K562 (cell line): Measurements from ENCODE around the gene UTP25.

Source experiments
- ADNP ChIP-seq: fragments of 200-800 bp; sonication (Bioruptor generic); IDR thresholded peaks from 2 replicates; pipeline ENCODE4 v1.6.1; 2016; ENCODE audit warnings: missing genetic modification characterization, missing compliant biosample characterization
- CHD1 ChIP-seq: fragments of 200-600 bp; sonication (generic); IDR thresholded peaks from one replicate; pipeline ENCODE4 v1.6.1; 2012; ENCODE audit warnings: mild to moderate bottlenecking, moderate library complexity, low read length, inconsistent platforms
- FOXK2 ChIP-seq, 2 experiments: fragments of 450-650 bp; IDR thresholded peaks in 1 of 2; conservative IDR thresholded peaks in 1 of 2; 2 replicates each; pipeline ENCODE4 v1.6.1; 2016; ENCODE audit warnings: low read depth in 2 of 2, mild to moderate bottlenecking in 1 of 2
- FOXM1 ChIP-seq, 2 experiments: fragments of 450-650 bp in 1 of 2; sonication (generic) in 1 of 2; formaldehyde crosslinking in 1 of 2; IDR thresholded peaks; 2 replicates each; pipeline versions ENCODE4 v1.6.1 to v1.9.0; 2017 to 2022; ENCODE audit warnings: low read depth in 2 of 2, mild to moderate bottlenecking in 2 of 2, missing genetic modification reagents in 1 of 2, moderate library complexity in 1 of 2
- RFX5 ChIP-seq: IDR thresholded peaks from 2 replicates; pipeline ENCODE4 v1.6.1; 2011; ENCODE audit warnings: low read depth, mild to moderate bottlenecking, improper control_type of control experiment, low read length
- SP1 ChIP-seq: sonication (generic); formaldehyde crosslinking; IDR thresholded peaks from 2 replicates; pipeline ENCODE4 v1.8.1; 2022; ENCODE audit warnings: mild to moderate bottlenecking, missing genetic modification reagents
- TCF15 ChIP-seq: fragments of 250-450 bp; sonication (Bioruptor Pico); IDR thresholded peaks from 2 replicates; pipeline ENCODE4 v1.8.0; 2022; ENCODE audit warnings: moderate library complexity, mild to moderate bottlenecking, inconsistent platforms
- ZFP1 ChIP-seq: fragments of 450-650 bp; formaldehyde crosslinking; IDR thresholded peaks from 2 replicates; pipeline ENCODE4 v1.4.0; 2020; ENCODE audit warnings: mild to moderate bottlenecking, mixed read lengths
- ZNF318 ChIP-seq, 2 experiments: fragments of 450-650 bp; IDR thresholded peaks; 2 replicates each; pipeline ENCODE4 v1.6.1; 2016; ENCODE audit warnings: mild to moderate bottlenecking in 2 of 2, borderline replicate concordance in 1 of 2, low read depth in 1 of 2, moderate library complexity in 1 of 2
- TF ChIP-seq, protein P1 (sequence below), 3 experiments: IDR thresholded peaks in 2 of 3; conservative IDR thresholded peaks in 1 of 3; 2 replicates each; pipeline ENCODE4 v1.5.1; 2011 to 2012; ENCODE audit warnings: low read length in 3 of 3, mild to moderate bottlenecking in 3 of 3, control low read depth in 2 of 3, improper control_type of control experiment in 1 of 3, inconsistent platforms in 1 of 3, low read depth in 1 of 3, mixed read lengths in 1 of 3, moderate library complexity in 1 of 3; ENCODE audit not compliant: insufficient read depth in 2 of 3

GRCh38 chr1:209860293-209860881, 32.6 kb downstream of the UTP25 start:
- TF ChIP-seq SP1 (CRISPR knock-in tag) (no peak), CHD1 (no peak), RFX5 (no peak), FOXM1 (IDR thresholded peaks at IDR 0.05; ENCODE audit: low read depth) (no peak), FOXM1 (CRISPR knock-in tag; IDR thresholded peaks at IDR 0.05; ENCODE audit: low read depth) (no peak), ZFP1 (CRISPR knock-in tag) (no peak), ADNP (tag) (no peak), ZNF318 (IDR thresholded peaks at IDR 0.05; ENCODE audit: borderline replicate concordance in 1 of 2, low read depth in 1 of 2) (no peak), FOXK2 (conservative IDR thresholded peaks at IDR 0.05 in 1 of 2, IDR thresholded peaks at IDR 0.05 in 1 of 2; ENCODE audit: low read depth in 2 of 2) (no peak), TCF15 (CRISPR knock-in tag) (no peak)
- TF ChIP-seq, protein P1, sequence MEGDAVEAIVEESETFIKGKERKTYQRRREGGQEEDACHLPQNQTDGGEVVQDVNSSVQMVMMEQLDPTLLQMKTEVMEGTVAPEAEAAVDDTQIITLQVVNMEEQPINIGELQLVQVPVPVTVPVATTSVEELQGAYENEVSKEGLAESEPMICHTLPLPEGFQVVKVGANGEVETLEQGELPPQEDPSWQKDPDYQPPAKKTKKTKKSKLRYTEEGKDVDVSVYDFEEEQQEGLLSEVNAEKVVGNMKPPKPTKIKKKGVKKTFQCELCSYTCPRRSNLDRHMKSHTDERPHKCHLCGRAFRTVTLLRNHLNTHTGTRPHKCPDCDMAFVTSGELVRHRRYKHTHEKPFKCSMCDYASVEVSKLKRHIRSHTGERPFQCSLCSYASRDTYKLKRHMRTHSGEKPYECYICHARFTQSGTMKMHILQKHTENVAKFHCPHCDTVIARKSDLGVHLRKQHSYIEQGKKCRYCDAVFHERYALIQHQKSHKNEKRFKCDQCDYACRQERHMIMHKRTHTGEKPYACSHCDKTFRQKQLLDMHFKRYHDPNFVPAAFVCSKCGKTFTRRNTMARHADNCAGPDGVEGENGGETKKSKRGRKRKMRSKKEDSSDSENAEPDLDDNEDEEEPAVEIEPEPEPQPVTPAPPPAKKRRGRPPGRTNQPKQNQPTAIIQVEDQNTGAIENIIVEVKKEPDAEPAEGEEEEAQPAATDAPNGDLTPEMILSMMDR (IDR thresholded peaks at IDR 0.05 in 2 of 3, conservative IDR thresholded peaks at IDR 0.05 in 1 of 3; ENCODE audit: insufficient read depth in 2 of 3, low read depth in 1 of 3, low read length in 3 of 3) = peak; percentile 89 to 94 (median 91)
